8988T (cell line): Measurements from ENCODE around the gene SAG.

Source experiments
- DNase-seq: peaks from one replicate; pipeline ENCODE4 v3.0.0; 2011

Gene SAG

DNA sequence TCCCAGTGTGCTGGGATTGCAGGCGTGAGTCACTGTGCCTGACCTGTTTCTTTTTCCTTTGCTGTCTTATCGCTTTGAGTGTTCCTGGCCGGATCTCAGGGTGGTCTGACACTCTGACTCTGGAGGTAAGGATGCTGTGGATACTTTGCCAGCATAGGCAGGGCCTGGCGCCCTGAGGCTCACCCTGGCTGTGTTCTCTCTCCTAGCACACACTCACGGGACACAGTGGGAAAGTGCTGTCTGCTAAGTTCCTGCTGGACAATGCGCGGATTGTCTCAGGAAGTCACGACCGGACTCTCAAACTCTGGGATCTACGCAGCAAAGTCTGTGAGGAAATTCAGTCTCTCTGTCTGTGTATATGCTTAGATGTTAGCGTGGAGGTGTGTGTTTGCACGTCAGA is 18.0 kb upstream of the SAG start:
- no peak for DNase-seq

DNA sequence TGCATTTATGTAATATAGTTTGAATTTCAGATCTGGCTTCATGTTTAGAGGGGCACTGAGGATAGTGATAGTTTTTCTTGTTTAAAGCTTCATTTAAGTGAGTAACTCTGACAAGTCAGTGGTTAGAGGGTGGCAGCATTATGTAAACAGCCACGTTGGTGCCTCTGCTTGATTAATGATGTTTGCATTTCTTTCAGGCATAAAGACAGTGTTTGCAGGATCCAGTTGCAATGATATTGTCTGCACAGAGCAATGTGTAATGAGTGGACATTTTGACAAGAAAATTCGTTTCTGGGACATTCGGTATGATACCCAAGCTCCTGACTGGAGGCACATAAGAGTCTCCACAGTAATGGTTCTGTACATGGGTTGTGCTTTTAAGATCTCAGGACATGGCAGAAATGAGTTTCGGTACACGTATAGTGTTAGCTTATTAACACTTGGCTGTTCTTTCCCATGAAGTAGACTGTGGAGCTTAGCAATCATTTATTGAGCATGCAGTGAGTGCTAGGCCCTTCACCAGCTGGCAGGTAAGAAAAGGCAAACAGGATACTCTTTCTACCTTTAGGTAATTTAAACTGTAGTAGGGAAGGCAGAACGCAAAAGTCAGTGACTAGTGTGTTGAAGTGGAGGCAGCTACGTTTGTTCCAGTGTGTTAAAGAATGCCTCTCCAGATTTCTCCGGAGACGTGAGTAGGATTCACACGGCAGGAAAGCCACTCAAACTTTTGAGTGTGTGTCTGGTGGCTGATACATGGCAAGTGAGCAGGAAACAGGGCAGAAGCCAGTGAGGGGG is 17.4 kb upstream of the SAG start:
- no peak for DNase-seq

DNA sequence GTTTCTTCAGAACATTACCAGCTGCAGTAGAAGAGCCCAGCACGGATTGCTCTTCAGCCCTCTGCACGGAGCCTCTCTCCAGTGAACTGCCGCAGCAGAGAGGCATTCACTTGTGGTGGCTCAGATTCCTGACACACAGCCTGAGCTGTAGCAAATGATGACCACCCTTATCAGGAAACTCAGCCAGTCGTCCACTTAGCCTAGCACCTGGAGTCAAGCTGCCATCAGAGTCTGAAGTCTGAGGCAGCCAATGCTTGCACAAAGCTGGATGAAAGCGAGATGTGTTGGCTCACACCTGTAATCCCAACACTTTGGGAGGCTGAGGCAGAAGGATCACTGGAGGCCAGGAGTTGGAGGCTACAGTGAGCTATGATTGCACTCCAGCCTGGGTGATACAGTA is 11.7 kb upstream of the SAG start:
- no peak for DNase-seq

GRCh38 chr2:233297076-233297475 is 10.5 kb upstream of the SAG start:
- no peak for DNase-seq

GRCh38 chr2:233300401-233300800 is 7.2 kb upstream of the SAG start:
- no peak for DNase-seq

DNA sequence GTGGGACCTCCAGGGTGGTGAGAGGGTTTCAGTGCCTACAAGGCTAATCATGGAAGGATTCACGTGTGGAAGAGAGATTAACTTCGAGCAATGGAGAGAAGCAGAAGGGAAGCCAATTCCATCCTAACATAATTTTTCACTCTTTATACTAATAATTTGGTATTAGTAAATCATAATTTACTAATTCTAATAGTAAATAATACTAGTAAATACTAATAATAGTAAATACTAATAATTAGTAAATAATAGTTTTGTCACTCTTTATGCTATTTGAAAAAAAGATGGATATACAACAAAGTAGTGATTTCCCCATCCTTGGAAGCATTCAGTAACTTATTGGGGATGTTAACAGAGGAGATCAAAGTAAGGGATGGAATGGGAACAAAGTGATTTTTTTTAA is 6.4 kb upstream of the SAG start:
- DNase-seq, result no peak

DNA sequence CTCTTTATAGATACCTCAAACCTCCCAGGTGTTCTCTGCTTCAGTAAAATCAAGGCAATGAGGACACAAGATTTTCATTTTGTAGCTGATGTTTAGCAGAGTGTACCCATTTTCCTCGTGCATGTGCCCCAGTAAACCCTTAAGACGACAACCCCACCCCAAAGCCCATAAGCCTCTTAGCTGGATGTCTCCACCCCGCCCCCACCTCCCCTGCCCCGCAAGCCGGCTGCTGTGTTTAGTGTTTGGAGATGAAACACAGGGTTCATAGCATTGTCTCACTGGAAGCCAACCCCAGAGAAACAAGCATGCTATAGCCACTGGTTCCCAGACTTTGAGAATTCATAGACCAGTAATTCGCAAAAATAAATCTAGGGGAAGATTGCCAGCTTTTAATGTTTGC is 5.8 kb upstream of the SAG start:
- no peak for DNase-seq

DNA sequence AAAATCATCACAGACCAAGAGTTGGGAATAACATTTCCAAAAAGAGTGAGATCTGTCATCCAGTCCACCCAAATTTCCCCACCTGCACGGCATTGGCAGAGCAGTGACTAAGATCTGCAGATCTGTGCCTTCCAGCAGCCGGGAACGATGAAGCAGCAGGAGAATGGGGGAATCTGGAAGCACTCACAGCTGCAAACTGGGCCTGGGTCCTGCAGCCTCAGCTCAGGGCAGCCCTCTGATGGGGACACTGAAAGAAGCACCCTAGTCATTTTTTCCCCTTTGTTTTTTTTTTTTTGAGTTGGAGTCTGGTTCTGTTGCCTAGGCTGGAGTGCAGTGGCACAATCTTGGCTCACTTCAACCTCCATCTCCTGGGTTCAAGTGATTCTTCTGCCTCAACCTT is 4.4 kb upstream of the SAG start:
- no peak for DNase-seq

DNA sequence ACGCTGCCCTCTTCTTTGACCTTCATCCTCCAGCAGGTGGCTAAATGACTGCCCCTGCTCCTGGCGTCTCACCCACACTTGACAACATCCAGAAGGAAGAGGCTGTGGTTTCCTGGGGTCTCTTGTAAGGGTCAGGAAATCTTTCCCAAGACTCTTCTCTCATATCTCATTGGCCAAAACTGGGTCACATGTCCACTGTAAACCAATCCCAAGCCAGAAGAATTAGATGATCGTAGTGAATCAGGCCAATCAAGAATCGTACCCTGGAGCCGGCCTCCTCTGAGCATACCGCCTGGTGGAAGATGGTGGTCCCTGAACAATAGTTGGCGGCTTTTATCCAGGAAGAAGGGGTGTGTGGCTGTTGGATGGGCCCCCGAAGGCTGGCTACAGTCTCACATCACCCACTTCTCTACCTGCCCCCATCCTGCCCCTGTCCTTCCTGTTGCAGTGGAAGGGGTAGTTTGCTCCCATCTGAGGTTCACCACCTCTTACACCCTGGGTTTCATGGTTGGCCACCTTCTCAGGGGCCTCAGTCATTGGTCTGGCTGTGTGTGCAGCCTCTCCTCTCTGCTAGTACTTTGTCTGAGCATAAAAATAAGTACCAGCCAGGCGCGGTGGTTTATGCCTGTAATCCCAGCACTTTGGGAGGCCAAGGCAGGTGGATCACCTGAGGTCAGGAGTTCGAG is 3.8 kb downstream of the SAG start:
- no peak for DNase-seq

- no peak for DNase-seq
Observed at GRCh38 chr2:233312874-233313273, 5.3 kb downstream of the SAG start.

GRCh38 chr2:233314180-233314925 is 6.7 kb downstream of the SAG start:
- no peak for DNase-seq

DNA sequence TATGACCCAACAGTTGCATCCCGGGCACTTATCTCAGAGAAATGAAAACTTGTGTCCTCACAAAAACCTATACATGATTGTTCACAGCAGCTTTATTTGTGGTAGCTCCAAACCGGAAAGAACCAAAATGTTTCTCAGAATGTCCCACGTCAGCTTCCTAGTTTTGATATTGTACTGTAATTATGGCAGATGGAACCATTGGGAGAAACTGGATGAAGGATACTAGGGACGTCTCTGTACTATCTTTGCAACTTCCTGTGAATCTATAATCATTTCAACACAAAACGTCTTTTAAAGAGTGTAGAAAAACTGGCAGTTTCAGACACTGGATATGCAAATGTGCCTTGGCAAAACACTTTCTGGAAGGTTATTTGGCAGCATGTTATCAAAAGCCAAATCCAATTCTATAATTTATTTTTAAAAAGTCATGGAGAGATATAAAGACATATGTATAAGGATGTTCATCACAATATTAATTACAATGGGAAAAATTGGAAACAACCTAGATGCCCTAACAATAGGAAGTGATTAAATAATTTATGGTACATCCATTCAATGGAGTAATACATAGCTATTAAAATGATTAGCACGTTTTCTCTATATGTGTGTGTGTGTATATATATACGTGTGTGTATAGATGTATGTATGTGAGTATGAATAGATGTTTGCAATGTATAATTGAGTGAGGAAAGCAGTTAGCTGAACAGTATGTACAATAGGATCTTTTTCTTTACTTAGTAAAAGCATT is 9.8 kb downstream of the SAG start:
- no peak for DNase-seq

DNA sequence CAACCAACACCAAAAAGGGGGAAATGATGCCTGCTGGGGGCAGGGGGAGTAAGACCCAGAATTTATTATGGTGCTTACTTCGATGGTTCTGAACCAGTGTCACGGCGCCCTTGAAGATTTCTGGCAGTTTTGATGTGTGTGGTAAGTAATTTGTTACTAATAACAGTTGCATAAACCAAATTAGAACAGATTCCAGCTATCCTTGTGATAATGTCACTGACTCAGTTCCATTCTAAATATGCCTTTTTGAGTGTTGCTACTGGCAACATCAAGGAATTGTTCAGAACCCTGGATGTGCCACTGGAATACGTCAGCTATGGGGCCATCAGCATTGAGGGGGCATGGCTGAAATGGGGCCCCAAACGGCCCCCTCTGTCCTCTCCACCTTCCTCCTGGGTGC is 11.6 kb downstream of the SAG start:
- no peak for DNase-seq

- DNase-seq, result no peak
Observed at GRCh38 chr2:233320470-233320869, 12.9 kb downstream of the SAG start.

DNA sequence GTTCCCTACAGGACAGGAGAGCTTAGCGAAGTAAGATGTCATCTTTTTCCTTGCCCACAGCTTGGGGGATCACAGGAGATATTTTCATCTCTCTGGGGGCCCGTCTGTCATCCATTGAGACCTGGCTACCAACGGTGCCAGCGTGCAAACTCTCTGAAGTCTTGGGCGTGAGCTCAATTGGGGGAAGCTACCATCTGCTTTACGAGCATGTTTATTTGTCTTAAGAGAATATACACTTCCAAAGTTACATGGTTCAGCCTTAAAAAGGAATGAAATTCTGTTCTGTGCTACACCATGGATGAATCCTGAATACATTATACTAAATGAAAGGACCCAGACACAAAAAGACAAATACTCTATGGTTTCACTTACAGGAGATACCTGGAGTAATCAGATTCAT is 13.6 kb downstream of the SAG start:
- DNase-seq, result no peak

GRCh38 chr2:233323851-233324250 is 16.2 kb downstream of the SAG start:
- no peak for DNase-seq

DNA sequence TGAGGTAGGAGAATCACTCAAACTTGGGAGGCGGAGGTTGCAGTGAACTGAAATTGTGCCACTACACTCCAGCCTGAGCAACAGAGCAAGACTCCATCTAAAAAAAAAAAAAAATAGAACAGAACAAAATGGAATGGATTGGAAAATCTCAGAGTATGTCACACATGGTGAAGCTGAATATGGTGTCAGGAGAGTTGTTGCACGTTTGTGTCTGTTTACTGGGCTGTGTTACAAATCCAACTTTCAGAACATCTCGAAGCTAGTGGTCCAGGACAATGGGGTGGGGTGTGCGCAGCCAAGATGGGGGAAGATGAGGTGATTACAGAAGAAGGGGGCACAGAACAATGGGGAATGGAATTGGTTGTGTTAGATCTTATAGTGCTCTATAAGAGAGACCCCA is 17.6 kb downstream of the SAG start:
- no peak for DNase-seq

- DNase-seq, result no peak
Observed at GRCh38 chr2:233325814-233326213, 18.2 kb downstream of the SAG start.

DNA sequence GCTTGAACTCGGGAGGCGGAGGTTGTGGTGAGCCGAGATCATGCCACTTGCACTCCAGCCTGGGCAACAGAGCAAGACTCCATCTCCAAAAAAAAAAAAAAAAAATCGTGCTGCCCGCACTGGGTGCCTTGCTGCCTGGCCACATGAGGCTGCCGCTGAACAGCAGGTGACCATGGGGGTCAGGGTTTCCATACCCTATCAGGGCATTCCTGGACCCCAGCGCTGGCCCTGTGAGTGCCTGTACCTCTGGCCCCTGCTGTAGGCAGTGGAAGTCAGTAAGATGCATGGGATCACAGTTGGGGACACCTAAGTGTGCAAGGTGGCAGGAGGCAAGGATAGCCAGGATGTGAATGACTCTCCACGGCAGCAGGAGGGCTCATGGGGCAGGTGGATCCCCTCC is 18.9 kb downstream of the SAG start:
- DNase-seq, result no peak

GRCh38 chr2:233328922-233329321 is 21.3 kb downstream of the SAG start:
- DNase-seq, result no peak

DNA sequence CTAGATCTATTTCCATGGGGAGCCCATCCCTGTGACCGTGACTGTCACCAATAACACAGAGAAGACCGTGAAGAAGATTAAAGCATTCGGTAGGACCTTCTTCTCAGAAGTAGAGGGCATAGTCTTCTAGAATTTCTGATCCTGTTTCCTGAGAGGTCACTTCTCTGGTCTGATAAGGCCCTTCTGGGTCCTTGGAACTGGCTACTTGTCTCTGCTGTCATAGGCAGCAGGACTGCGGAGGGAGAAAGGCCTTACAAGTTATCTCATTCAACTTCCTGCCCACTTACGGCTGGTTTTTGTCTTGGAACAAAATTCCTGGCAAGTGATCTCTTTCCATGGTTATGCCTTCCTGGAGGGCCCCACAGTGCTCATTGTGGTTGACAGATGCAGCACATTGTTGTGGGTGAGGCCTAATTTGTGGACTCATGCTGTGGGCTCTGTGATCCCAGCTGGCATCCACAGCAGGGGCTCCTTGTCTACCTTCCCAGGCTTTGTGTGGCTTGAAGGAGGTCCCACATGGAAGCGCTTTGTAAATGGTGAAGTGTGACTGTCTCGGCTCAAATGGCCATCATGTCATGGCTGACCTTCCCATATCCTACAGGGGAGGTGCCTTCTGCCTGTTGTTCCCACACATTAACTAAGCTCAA is 22.0 kb downstream of the SAG start:
- DNase-seq, result no peak

DNA sequence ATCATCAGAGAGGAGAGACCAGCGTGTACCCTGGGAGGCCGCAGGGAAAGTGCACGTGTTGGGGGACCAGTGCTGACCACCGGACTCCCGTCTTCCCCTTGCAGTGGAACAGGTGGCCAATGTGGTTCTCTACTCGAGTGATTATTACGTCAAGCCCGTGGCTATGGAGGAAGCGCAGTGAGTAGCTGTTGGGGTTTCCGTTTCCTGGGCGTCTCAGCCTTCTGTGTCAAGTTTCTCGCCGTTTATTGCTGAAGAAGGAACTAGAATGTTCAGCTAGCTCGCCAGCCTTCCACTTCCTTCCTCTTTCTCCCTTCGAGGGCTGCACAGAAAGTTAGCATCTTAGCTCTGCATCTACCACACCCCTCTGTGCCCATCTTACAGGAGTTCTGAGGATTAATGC is 23.9 kb downstream of the SAG start:
- DNase-seq, result no peak

GRCh38 chr2:233332125-233332524 is 24.5 kb downstream of the SAG start:
- no peak for DNase-seq
